CD4-positive, alpha-beta T cell treated with Interferon alpha-2 for 1 hour (primary cell): ENCODE data around the gene GATA2.

Experiments
- DNase-seq, 2 donors: peaks; one replicate each; pipeline ENCODE4 v3.0.0-alpha.2; 2020 to 2022

The GATA2 gene

DNA sequence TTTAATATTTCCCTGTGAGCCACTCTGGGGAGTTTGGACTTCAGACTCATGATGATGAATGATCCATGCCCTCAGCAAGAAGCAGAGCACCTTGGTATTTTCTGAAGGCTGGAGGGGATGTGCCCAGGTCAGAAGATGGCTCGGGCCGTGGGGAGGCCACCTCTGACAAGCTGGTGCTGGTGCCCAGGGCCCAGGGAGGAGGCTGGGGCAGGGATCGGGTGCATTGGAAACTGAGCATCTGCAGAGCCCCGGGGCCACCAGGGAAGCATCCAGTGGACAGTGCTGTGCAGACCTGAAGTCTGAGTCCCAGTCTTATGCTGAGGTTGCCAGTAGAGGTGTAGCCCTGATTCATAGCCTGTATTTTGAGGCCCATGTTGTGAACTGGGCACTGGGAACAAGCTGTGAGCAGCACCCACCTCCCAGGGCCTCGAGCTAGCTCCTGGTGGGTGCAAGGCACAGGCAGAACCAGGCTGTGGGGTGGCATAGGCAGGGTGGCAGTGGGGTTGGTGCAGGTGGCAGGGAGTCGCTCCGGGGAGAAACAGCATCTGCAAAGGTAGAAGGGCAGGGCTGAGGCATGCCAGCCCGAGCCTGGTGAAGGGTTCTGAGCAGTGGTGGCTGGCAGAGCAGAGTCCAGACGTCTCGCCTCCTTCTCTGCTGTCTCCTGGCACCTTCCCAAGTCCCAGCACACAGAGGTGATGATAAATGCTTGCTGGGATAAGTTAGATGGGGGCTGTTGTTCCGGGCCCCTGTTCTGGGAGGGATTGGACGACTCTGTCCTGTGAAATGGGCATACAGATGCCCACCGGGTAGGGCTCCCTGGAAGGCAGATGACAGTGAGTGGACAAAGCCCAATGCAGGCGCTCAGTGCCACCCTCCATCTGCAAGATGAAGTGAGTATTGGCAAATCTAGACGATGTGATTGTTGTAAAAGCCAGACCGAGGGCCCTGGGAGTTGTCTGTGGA lies 36.9 kb downstream of the GATA2 start:
- no peak for DNase-seq

DNA sequence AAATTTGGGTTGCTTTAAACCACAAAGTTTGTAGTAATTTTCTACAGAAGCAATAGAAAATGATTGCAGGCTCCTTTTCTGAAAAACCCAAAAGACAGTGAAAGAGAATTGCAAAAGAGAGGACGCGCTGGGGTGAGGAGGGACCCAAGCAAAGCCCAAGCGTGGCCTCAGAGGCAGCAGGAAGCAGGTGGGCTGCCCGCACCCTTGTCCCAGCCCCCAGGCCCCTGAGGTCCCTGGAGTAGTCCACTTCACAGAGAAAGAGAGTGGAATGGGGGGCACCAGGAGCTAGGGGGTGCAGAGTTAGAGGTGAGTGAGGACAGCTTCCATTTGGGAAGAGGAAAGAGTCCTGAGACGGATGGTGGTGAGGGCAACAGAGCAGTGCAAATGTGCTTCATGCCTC lies 37.9 kb downstream of the GATA2 start:
- DNase-seq = no peak

DNA sequence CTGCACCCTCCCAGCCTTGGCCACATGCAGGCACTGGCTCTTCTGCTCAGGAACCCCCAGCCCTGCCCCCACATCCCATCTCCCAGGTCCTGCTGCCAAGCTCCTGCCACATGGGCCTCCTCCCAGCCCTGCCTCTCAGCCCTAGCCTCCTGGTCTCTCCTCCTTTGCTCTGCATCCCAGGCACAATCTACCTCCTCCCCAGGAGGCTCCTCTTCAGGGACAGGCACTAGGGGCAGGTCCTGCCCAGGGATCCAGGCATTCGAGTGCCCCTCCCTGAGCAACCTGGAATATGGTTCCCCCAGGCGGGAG lies 38.7 kb downstream of the GATA2 start:
- no peak for DNase-seq

DNA sequence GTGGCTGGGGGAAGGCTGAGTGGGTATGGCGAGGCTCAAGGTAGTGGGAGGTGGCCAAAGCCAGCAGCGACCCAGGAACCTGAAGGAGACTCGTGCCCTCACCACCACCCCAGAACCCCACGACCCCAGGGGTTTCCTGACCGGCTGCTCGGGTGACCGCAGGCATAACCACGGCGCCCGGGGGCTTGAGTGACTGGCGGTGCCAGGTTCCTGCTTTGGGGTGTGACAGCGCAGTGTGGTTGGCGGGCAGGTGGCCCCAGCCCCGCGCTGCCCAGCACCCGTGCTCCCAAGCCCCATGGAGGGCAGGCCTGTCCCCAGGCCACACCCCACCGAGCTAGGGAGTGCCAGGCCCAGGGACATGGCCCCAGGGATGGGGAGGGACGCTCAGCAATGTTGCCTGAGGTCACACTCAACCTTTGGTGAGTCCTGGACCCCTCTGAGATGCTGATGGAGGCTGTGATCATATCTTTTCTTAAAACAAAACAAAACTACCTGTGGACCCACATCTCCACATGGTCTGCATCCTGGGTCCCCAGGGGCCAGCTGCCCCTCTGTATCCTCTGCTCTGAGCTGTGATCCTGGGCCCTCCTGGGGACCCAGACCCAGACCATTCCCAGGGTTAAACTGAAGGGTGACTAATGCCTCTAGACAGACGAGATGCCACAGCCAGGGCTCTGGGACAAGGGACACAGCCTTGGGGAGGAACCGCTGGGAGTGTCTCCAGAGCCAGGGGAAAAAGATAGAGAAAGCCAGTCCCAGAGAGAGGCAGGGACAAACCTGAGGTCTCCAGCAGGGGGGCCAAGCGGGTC lies 39.3 kb downstream of the GATA2 start:
- DNase-seq = no peak

DNA sequence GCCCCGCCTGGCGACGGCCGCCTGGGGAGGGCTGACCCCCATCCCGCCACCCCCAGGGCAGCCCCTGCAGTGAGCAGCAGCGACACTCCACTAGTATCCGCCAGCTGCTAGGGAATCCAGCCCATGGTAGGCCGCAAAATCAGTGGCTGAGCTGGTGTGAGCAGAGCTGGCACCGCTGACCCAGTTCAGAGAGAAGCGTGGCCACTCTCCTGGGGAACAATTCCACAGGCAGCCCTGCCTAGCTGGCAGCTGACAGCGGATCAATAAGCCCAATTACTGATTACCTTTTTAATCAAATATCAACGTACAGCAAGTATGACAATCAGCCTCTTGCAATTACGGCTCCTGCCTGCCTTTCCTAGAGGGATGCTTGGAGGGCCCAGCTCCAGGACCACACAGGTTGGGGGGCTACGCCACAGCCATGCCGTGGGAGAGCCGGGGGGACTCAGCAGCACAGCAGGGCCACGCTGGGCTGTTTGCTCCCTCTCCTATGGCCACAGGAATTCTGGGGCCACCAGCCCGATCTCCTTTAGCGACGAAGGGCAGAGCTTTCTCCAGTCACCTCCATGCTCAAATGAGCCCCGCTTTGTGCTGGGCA lies 40.2 kb downstream of the GATA2 start:
- DNase-seq = no peak

DNA sequence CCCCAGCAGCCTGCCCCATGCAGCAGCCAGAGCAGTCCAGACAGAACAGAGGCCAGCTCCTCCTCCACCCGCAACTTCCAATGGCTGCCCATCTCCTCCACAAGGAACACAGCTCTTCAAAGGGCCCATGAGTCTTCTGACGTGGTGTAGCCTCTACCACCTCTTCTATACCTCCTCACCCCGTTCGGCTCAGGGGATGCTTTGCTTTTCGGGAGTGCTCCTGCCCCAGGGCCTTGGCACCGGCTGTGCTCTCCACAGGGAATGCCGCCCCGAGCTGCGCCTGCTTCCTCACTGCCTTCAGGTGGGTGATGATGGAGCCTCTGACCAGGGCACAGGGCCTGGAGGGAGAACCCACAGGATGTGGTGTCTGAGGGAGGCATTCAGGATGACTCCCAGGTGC lies 40.9 kb downstream of the GATA2 start:
- DNase-seq = no peak

DNA sequence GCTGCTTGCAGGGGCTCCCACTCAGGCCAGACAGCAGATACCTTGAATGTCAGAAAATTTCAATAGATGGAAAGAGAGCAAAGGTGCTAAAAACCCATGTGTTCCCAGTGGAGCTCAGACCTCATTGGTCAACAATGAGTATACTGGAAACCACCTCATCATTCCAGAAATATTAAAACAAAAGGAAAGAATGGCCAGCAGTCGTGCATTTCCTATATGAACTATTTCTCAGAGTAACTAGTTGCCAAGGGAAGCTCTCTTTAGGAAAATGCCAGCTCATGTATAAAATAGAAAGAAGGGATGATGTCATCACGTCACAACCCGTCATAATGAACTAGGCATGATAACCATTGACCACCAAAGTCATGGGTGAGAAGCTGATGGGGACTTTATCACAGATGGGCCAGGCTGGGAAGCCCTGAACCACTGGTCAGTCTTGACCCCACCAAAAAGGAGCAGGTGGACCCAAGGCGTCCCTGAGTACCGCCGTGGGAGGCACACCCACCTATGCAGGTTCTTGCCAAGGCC lies 43.8 kb downstream of the GATA2 start:
- DNase-seq = no peak

DNA sequence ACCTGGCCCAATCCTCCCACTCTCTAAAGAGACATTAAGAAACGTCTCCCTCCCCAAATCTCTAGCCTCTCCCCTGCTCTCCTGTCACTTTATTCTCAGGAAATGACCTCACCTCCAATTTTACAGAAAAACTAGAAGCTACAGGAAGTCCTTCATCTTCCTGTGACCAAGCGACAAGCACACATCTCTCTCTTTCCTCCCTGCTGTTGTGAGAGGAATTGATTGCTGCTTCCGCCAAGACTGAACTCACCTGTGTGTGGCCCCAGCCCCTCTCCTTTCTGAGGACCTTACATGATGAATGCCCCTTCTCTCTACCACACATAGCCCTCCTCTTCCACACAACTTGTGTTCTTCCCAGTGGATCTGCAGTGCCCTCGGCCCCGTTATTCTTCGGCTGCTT lies 44.5 kb downstream of the GATA2 start:
- DNase-seq = peak; percentile 24 to 59

DNA sequence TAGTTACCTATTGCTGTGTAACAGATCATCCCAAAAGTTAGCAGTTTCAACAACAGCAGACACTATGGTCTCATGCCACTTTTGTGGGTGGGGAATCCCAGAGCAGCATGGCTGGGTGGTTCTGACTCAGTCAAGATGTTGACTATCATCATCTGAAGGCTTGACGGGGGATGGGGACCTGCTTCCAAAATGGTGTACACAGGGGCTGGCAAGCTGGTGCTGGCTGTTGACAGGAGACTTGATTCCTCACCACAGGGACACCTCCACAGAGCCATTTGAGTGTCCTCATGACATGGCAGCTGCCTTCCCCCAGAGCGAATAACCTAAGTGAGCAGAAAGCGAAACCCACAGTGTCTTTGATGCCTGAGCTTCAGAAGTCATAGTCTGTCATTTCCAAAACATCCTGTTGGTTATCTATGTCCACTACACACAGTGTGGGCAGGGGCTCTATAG lies 45.4 kb downstream of the GATA2 start:
- peak in 1 of 2 donors; percentile 16 for DNase-seq

DNA sequence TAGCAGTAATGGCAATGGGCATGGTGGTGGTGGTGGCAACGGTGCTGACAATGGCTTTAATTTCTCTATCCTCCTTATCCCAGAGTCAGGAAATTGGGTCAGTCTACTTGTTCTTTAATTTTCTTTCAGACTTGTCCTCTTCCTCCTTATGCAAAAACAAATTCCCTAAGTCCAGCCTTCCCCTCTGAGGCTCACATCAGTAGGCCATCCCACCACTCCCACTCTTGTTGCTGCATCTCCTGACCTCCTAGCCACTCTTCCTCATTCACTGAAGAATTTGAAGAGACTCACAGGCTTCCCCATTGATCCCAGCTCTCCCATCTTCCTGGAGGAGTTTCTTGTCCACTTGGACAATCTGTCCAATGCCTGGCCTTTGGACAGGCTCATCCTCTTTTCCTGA lies 46.2 kb downstream of the GATA2 start:
- DNase-seq = no peak

DNA sequence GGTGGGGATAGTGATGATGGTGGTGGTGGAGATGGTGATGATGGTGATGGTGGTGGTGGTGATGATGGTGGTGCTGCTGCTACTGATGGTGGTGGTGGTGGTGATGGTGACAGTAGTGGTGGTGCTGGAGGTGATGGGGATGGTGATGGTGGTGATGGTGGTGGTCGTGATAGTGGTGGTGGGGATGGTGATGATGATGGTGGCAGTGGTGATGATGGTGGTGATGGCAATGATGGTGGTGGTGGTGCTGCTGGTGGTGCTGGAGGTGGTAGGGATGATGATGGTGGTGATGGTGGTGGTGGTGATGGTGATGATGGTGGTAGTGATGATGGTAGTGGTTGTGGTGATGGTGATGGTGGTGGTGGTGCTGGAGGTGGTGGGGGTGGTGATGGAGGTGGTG lies 47.6 kb downstream of the GATA2 start:
- DNase-seq = no peak

DNA sequence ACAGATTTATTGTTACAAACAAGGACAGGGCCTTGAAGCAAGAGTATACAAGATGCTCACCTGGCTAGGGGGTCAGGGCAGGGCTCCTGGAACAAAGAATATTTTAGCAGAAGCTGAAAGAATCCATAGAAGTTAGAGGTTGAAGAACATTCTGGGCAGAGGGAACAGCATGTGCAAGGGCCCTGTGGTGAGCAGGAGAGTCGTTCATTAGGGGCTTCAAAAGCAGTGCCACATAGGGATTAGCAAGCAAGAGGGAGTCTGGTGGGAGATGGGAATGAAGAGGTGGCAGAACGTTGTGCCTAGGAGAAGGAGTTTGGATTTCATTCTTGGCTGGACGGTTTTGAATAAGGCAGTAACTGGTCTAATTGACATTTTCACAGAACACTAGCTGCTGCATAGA lies 49.2 kb downstream of the GATA2 start:
- DNase-seq = no peak

DNA sequence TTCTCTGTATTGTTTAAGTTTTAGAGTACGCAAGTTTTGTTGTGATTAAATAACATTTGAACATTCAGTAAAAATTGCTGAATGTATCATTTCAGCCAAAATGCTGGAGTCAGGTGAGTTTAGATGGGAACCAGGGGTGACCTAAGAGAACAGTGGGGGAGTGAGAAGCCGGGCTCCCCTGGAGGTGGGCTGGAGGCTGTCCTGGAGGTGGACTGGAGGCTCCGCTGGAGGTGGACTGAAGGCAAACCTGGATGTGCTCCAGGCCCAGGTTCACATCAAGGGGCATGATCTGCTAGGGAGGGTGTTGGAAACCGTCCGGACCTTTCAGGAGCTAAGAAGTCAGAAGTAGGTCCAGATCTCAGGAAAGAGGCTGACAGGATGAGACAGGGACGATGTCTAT lies 50.1 kb downstream of the GATA2 start:
- DNase-seq = no peak

DNA sequence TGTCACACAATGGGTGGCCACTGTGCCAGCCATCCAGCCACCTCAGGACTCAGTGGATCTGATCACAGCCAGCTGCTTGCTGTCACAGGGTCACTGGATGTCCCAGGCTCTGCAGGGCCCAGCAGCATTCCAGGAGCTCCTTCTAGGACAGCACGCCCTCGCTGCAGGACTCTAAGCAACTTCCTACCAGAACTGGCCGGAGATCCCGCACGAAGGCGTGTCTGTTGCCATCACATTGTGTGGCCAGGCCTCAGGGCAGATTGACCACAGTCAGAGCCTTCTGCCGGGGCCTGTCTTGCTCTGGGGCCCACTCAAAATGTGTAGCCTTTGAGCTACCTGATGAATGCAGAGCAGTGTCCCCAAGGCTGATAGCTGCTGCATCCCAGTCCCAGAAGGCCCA lies 50.9 kb downstream of the GATA2 start:
- no peak for DNase-seq

DNA sequence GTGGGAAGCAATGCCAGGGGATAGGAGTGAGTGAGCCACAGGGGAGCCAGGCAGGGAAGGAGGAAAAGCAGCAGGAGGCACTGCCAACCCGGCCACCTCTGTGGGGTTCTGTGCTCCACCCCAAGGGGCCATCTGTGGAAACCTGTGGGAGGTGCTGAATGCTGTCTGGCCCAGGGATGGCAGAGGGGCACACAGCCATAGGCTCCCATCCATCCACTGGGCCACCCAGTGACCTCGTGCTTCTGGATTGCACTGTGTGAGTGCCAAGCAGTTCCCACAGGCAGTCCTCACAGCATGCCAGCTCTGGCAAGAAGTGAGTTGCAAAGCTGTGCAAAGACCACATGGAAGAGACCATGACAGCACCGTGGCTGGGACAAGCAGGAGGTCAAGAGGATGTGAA lies 53.8 kb downstream of the GATA2 start:
- DNase-seq = no peak

DNA sequence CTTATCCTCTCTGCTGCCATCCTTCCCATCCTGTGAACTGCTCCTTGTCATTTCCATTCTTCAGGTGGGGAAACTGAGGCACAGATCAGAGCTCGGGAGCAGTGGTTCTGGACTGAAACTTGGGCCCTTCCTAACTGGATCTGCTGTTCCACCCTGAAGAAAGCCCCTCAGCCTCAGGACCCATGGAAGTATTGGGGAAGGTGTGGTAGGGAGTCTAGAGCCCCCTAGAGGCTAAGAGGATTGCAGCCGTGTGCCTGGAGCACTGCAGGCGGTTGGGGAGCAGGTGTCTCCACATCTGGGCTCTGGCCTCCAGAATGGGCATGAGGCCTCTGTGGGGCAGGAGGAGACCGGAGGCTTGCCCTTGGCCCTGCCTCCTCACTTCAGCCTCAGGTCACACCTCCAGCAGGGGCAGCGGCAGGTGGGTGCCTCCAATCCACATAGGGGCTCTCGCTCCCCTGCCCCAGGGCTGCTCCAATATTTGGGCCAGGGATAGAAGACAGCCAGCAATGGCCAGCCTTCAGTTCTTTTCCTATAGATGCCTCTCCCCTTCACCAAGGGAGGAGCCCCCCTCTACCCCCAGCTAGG lies 54.4 kb downstream of the GATA2 start:
- no peak for DNase-seq

DNA sequence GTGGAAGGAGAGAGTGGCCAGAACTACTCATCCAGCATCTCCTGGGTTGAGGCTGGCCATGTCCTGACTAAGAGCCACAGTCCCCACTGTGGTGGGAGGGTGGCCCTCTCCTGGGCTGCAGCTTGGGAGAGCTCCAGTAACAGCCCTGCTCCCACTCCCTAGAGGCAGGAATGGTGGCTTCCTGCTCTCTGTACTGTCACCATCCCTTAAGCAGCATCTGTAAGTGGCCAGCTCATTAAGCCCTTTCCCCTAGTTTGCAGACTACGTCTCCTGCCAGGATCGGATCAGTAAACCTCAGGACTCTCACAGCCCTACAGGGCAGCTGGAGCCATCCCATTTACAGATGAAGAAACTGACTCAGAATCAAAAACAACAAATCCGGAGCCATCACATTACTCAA lies 56.8 kb downstream of the GATA2 start:
- no peak for DNase-seq

DNA sequence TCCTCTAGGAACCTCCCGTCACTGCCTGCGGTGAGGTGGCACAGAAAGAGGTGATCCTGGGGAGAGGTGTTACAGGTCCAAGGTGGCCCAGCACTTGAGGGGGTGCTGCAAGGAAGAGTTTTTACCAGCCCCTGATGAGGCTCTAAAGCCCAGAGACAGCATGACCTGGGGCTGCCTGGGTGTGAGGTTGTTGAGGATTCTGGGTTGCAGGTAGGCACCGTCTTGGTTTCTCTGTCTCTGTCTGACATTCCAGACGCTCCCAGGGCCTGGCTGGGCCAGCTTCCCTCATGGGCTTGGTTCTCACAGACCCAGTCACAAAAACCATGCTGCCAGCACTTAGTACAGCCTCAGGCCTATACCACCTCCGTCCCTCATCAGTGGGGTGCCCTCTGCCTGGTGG lies 57.4 kb downstream of the GATA2 start:
- no peak for DNase-seq

DNA sequence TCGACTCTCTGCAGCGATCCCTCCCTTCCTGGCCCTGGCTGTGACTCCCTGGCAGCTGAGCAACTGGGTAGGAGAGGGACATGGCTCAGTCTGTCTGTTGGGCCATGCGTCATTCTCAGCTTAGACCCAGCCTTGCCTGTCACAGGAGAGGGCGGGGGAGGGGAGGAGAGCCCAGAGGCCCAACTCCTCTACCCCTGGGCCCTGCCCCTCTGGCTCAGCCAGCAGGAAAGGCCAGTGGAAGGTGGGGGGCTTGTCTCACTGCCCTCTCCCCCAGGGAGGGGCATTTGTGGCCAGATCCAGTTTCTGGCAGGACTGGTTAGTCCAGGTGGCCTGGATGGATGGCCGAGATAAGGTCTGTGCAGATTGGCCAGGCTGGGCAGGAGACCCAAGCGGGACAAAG lies 57.9 kb downstream of the GATA2 start:
- DNase-seq = no peak

DNA sequence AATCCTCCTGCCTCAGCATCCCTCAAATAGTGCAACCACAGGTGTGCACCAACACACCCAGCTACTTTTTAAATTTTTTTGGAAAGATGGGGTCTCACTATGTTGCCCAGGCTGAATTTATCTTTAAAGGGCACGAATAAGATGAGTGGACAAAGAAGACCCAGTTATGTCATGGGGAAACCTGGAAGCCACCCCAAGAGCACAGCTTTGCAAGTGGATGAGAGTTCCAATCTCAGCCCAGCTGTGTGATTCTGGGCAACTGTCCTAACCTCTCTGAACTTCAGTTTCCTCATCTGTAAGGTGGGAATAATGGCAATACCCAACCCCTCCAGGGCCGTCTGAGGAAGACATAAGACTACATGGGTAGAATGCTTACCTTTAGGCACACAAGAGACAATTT lies 58.5 kb downstream of the GATA2 start:
- no peak for DNase-seq

DNA sequence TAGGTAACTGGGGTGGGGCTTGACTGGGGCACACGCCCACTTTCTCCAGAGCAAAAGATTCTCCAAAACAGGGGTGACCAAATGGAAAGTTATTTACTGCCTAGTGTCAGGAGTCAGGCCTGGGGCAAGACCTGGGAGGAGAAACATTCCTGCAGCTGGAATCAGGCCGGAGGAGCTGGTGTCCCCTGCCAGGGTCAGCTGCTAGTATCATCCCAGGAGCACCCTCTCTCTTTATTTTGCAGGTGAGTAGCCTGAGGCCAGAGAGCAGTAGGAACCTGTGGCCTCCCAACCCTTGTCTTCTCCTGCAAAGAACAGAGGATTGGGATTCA lies 59.2 kb downstream of the GATA2 start:
- no peak for DNase-seq

DNA sequence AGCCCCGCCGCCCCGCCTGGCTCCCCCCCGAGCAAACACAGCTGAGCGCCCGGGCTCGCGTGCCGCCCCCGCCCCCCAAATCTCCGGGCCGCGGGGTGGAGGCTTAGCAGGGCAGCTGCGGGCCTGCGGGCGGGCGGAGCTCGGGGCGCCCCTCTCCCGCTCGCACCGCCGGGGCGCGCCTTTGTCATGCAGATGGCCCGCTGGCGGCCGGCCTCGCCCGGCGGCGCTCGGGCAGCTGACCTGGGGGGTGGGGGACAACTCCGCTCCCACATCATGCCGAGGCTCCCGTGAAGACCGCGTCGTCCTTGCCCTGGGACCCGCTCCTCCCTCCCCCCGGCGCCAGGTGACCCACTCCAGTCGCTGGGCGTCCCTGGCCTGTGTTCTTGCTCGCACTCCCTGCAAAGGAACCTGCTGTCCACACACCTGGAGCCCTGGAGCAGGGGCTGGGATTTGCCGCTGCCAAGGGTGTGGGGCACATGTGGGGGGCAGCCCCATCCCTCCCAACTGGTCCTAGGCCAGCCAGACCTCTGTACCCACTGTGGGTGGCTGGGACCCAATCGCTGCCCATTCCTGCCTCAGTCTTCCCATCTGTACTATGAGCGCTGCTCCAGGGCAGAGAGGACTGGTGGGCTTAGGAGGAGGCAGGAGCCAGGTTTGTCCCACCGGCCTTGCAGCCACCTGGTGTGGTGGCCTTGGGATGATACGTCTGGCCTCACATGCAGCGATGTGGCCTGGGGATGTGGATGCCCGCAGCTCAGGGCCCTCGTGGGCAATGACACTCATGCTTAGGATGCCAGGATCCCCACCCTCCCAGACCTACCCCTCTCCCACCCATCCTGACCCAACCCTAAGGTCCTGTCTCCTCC lies 59.8 kb downstream of the GATA2 start:
- no peak for DNase-seq
